Lower lobe of right lung (tissue), 2 donors: Measurements from ENCODE around the gene PAK6. TPM values are rescaled to one million over a fixed set of nuclear protein-coding genes. Genes with fewer than 3 reads are reported as not detected.

ENCODE experiments used
- ATAC-seq, 2 donors: fragments of 200-7000 bp; cut with Tn5 transposase; one replicate each; pipeline ENCODE4 v1.9.1; 2020 to 2022; ENCODE audit warnings: mild to moderate bottlenecking in 2 of 2, moderate library complexity in 2 of 2
- DNase-seq: peaks from one replicate; pipeline ENCODE4 v3.0.0-alpha.2; 2020
- H3K27ac ChIP-seq: fragments of 200-600 bp; one replicate; pipeline ENCODE4 v1.8.0; 2022
- H3K27me3 ChIP-seq: fragments of 200-600 bp; one replicate; pipeline ENCODE4 v1.8.0; 2022; ENCODE audit warnings: low read depth
- H3K36me3 ChIP-seq: fragments of 200-600 bp; one replicate; pipeline ENCODE4 v1.8.0; 2022; ENCODE audit warnings: mild to moderate bottlenecking
- H3K4me1 ChIP-seq: fragments of 200-600 bp; one replicate; pipeline ENCODE4 v1.8.0; 2022
- H3K4me3 ChIP-seq: fragments of 200-600 bp; one replicate; pipeline ENCODE4 v1.8.0; 2022; ENCODE audit warnings: mild to moderate bottlenecking
- H3K9me3 ChIP-seq: fragments of 200-600 bp; one replicate; pipeline ENCODE4 v1.8.0; 2022
- CTCF ChIP-seq: fragments of 200-600 bp; IDR thresholded peaks from one replicate; pipeline ENCODE4 v1.8.0; 2022; ENCODE audit warnings: antibody characterized with exemption, mild to moderate bottlenecking
- intact Hi-C: fragments of 100-400 bp; cut with DNase I; formaldehyde crosslinking; loops from one replicate; pipeline ENCODE4 v1.11.0; 2022
- total RNA-seq: library from RNA; stranded (reverse); fragmentation: NEBNext Ultra II Directional; extraction: Animal tissue kit (Norgen Biotek cat#: 25700); gene quantifications from one replicate; pipeline ENCODE4 v1.2.1, GENCODE V29; 2021
- donor health status: DM: no; HTN: yes; CAD: no; lungs with severe emphysema.

The PAK6 gene
- total RNA-seq, 1 donor from 2014 or later: 5.6 TPM

- Histone ChIP-seq H3K27ac (no peak overlapping the region), H3K9me3 (no peaks in the 10 kb centered on the region), H3K27me3 (peaks cover 26% of the 10 kb centered on the region), H3K4me1 (peaks cover 34% of the 10 kb centered on the region), H3K4me3 (no peak overlapping the region), H3K36me3 (peaks cover 23% of the 10 kb centered on the region)
- DNase-seq: no peak
- intact Hi-C loops: no loop called here
- TF ChIP-seq CTCF: no peak
- ATAC-seq: no peak
These were observed 48.6 kb downstream of the PAK6 start for GRCh38 chr15:40287505-40287904.

DNA sequence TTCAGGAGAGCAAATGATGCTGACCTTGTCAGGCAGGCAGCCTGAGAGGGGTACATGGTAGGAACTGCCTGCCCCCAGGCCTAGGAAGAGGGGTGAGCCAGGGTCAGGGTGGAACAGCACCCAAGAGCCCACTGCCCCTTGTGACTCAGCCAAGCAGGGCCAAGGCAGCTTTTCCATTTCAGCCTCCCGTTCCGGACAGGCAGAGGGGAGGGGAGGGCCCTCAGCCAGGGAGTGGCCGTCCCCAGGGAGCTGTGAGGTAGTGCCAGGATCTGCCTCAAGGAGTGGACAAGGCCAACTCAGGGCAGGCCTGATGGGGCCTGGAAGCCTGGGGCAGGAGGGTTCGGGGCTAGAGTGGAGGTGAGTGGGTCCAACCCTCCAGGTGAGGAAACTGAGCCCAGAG, 49.1 kb downstream of the PAK6 start:
- no peak for DNase-seq
- ATAC-seq: no peak
- no peak overlapping the region for H3K4me3 ChIP-seq
- peaks cover 26% of the 10 kb centered on the region for H3K36me3 ChIP-seq
- no peak overlapping the region for H3K27ac ChIP-seq
- H3K4me1 ChIP-seq: peaks cover 30% of the 10 kb centered on the region
- no peak for TF ChIP-seq CTCF
- H3K9me3 ChIP-seq: no peaks in the 10 kb centered on the region
- H3K27me3 ChIP-seq: peaks cover 22% of the 10 kb centered on the region
- intact Hi-C loops: no loop called here

DNA sequence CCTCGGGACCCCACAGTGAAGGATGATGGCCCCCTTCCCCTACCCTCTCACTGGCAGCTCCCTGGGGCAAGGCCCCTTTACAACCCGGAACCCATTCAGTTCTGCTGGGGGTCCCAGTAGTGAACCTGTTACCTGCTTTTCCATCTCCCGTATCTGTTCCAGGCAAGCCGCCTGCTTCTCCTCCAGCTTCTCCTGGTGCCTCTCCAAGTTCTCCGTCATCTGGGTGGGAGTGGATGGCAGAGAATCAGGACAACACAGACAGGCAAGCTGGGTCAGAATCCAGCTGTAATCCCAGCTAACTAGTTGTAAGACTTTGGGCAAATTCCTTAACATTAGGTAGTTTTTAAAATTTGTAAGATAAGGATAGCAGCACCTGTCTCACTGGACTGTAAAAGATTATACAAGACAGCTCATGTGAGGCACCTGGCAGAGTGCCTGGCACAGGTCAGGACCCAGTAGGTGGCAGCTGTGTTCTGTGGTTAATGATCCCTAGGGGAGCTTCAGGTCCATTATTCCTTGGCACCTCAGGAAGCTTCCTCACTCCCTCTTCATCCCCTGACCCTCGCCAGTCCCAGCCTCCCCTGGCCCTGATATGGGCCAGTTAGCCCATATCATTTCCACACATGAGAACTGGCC, 50.4 kb downstream of the PAK6 start:
- Histone ChIP-seq H3K27me3 (peaks cover 10% of the 10 kb centered on the region), H3K36me3 (peaks cover 29% of the 10 kb centered on the region), H3K4me3 (no peak overlapping the region), H3K9me3 (no peaks in the 10 kb centered on the region), H3K4me1 (peaks cover 23% of the 10 kb centered on the region), H3K27ac (no peak overlapping the region)
- DNase-seq (no peak), ATAC-seq (no peak)
- TF ChIP-seq CTCF: no peak
- intact Hi-C loops: no loop called here

DNA sequence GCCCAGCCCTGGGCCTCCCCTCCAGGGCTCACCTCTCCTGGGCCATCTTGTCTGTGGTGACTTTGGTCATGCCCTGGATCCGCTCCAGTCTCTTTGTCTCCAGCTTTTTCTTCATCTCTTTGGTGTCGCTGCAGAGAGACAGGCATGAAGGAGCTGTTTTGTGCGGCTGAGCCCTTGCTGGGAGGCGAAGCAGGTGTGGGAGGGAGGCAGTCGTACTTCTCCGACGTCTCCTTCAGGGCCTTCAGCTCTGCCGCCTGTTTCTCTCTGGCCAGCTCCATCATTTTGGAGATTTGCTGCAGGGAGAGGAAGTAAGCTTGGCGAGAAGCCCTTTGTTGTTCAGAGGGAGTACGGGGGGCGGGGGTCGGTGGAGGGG, 51.7 kb downstream of the PAK6 start:
- ATAC-seq: no peak
- H3K4me1 ChIP-seq: peaks cover 20% of the 10 kb centered on the region
- no peak overlapping the region for H3K27ac ChIP-seq
- peaks cover 10% of the 10 kb centered on the region for H3K27me3 ChIP-seq
- no peak overlapping the region for H3K4me3 ChIP-seq
- no peak for TF ChIP-seq CTCF
- H3K9me3 ChIP-seq: no peaks in the 10 kb centered on the region
- H3K36me3 ChIP-seq: peaks cover 36% of the 10 kb centered on the region
- no peak for DNase-seq
- intact Hi-C loops: no loop called here

DNA sequence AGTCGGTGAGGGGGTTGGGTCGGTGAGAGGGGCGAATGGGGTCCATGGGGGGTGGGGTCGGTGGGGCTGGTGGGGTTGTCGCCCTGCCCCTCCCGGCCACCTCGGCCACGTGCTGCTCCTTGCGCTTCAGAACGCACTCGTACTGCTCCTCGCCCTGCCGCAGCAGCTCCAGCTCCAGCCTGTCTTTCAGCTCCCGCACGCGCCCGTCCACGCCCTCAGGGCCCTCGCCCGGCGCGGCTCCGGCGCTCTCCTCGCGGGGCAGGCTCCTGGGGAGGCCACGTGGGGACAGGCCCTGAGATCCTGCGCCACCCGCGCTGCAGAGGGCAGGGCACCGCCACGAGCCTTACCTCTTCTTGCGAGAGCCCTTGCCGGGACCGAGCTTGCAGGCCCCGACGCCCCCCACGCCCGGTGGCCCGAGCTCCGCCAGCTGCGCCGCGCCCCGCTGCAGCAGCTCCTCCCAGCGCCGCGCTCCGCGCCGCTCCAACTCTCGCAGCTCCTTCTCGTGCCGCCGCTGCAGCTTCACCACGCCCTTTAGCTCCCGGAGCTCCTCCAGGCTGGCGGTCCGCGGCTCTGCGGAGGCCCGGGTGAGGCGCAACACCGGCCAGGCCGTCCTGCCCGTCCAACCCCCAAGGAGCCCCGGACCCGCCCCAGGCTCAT, 52.2 kb downstream of the PAK6 start:
- intact Hi-C loops: no loop called here
- Histone ChIP-seq H3K4me1 (peaks cover 15% of the 10 kb centered on the region), H3K27ac (no peak overlapping the region), H3K27me3 (peaks cover 10% of the 10 kb centered on the region), H3K36me3 (peaks cover 36% of the 10 kb centered on the region), H3K4me3 (peak overlapping the region; percentile 42), H3K9me3 (no peaks in the 10 kb centered on the region)
- ATAC-seq (peak; percentile 79 to 85), DNase-seq (no peak)
- TF ChIP-seq CTCF: no peak
